Astrocyte of the cerebellum (primary cell): ENCODE data around the gene KIAA1671.

Experiments
- DNase-seq: peaks from one replicate; pipeline ENCODE4 v3.0.0-alpha.2; 2011; ENCODE audit warnings: low read depth
- H3K4me3 ChIP-seq: 2 replicates; pipeline ENCODE4 v1.5.1; 2011; ENCODE audit warnings: mild to moderate bottlenecking, low read depth, low read length, moderate library complexity
- CTCF ChIP-seq: IDR thresholded peaks from 2 replicates; pipeline ENCODE4 v1.5.1; 2012; ENCODE audit warnings: low read length, low read depth, moderate library complexity, mild to moderate bottlenecking; ENCODE audit errors: missing control alignments
- in situ Hi-C: cut with HindIII; loops from 2 replicates; pipeline ENCODE4 v1.10.0; 2017; ENCODE audit warnings: low sequenced_read_pairs

The KIAA1671 gene

DNA sequence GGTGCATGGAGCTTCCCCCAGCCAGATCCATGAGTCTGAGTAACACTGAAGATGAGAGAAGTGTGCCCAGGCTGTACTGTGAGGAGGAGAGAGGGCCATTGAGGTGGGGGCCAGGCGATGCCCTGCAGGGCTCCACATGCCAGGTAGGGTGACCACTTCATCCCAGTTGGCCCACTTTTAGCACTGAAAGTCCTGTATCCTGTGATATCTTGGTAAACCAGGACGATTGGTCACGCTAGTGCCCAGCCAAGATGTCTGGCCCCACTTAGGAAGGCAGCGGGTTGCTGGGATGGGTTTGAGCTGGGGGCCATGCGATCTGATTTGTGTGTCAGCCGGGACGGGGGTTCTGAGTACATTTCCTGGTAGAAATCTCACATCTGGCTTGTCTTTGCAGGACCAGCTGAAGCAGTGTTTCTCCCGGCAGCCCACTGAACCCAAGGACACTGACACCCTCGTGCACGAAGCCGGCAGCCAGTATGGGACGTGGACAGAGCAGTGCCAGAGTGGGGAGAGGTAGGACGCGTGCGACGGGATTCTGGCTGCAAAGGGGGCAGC, 218.0 kb downstream of the KIAA1671 start:
- no peak for TF ChIP-seq CTCF
- DNase-seq: no peak
- in situ Hi-C loops: no loop called here
- no peak overlapping the region for H3K4me3 ChIP-seq

DNA sequence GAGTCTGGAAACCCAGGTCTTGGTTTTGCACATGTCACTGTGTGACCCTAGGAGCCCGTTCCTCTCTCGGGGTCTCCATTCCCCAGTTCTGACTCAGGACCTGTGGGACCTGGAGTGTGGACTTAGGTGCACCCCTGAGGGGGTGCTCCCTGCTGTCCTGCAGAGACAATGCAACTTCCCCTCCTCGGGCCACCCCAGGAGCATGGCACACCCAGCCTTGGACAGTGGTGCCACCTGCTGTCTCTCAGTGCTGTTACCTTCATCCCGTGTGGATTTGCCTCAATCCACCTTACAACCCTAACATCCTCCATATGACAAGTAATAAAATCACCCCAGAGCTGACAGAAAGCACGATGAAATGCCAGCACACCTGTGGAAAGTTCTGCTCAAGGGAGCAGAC, 219.6 kb downstream of the KIAA1671 start:
- H3K4me3 ChIP-seq: no peak overlapping the region
- TF ChIP-seq CTCF: peak; percentile 8
- in situ Hi-C loops: no loop called here
- no peak for DNase-seq

DNA sequence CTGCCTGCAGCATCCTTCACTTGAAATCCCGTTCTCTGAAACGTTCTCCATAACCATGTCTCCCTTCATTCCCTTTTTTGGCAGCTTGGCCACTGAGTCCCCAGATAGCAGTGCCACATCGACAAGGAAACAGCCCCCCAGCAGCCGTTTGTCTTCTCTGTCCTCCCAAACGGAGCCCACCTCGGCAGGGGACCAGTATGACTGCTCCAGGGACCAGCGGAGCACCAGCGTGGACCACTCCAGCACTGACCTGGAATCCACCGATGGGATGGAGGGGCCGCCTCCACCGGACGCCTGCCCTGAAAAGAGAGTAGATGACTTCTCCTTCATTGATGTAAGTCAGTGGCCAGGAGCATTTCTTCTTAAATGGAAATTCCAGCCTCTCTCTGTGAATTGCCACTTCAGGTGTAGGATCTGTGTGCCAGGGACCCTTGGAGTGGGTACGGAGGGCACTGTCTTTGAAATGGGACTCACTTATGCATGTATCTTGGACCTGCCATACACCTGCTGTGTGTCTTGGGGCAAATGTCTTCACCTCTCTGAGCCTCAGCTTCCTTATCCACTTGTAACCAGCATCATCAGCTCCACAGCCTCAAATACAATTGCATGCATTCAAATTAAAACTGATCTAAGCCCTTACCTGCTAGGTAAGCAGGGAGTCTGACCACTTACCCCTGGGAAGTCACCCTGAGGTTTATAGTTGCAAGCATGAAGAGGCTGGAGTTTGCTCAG, 221.8 kb downstream of the KIAA1671 start:
- TF ChIP-seq CTCF: no peak
- in situ Hi-C loops: no loop called here
- H3K4me3 ChIP-seq: no peak overlapping the region
- DNase-seq: no peak

DNA sequence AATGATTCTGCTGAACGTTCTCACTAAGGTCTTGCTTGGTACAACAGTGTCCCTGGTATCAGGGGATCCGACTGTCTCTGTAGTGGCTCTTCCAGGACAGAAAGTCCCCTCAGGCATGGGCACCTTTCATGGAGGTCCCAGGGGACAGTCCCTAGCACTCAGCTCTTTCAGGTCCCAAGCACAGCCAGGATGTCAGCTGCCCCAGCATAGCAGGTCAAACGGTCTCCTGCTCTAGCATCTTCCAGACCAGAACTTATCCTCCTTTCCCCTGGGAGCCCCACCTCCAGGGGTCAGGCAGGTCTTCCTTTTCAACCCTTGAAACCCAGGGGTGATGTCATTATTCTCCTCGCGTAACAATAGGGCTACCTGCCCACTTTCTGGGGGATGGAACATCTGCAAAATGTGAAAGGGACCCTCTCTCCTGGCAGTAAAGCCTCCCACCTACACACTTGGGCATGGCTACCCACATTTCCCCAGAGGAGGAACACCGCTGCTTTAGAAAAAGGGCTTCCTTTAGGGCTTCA, 222.4 kb downstream of the KIAA1671 start:
- in situ Hi-C loops: no loop called here
- H3K4me3 ChIP-seq: no peak overlapping the region
- no peak for TF ChIP-seq CTCF
- no peak for DNase-seq

GRCh38 chr22:25176175-25176574, 223.7 kb downstream of the KIAA1671 start:
- DNase-seq: no peak
- TF ChIP-seq CTCF: no peak
- in situ Hi-C loops: no loop called here
- no peak overlapping the region for H3K4me3 ChIP-seq

GRCh38 chr22:25176799-25177198, 224.3 kb downstream of the KIAA1671 start:
- no peak overlapping the region for H3K4me3 ChIP-seq
- in situ Hi-C loops: no loop called here
- no peak for DNase-seq
- TF ChIP-seq CTCF: no peak
